Osteocyte (in vitro differentiated cells): ENCODE measurements around the gene KCNQ2. TPM values are rescaled to one million over a fixed set of nuclear protein-coding genes. Genes with fewer than 3 reads are reported as not detected.

Source experiments
- DNase-seq: peaks from one replicate; pipeline ENCODE4 v3.0.0; 2021; ENCODE audit warnings: mixed read lengths; ENCODE audit not compliant: unreplicated experiment; ENCODE audit errors: extremely low spot score
- H3K27ac Mint-ChIP-seq: one replicate; pipeline ENCODE4 v1.8.0; 2021; ENCODE audit warnings: mild to moderate bottlenecking, mixed read lengths; ENCODE audit not compliant: unreplicated experiment
- H3K27me3 Mint-ChIP-seq: one replicate; pipeline ENCODE4 v1.8.0; 2021; ENCODE audit warnings: mixed read lengths; ENCODE audit not compliant: unreplicated experiment
- H3K36me3 Mint-ChIP-seq: one replicate; pipeline ENCODE4 v1.8.0; 2021; ENCODE audit warnings: mixed read lengths; ENCODE audit not compliant: unreplicated experiment
- H3K4me1 Mint-ChIP-seq: one replicate; pipeline ENCODE4 v1.8.0; 2021; ENCODE audit warnings: mixed read lengths; ENCODE audit not compliant: unreplicated experiment
- H3K4me3 Mint-ChIP-seq: one replicate; pipeline ENCODE4 v1.8.0; 2021; ENCODE audit warnings: mild to moderate bottlenecking, moderate library complexity, mixed read lengths; ENCODE audit not compliant: unreplicated experiment
- H3K9me3 Mint-ChIP-seq: one replicate; pipeline ENCODE4 v1.8.0; 2021; ENCODE audit warnings: mixed read lengths; ENCODE audit not compliant: unreplicated experiment
- total RNA-seq: library from RNA; stranded (reverse); gene quantifications from 2 replicates; pipeline ENCODE4 v1.2.1, GENCODE V29; 2021
- TF ChIP-seq, protein P1 (sequence below): fragments of 200-600 bp; sonication (generic); IDR thresholded peaks from 2 replicates; pipeline ENCODE4 v1.5.0; 2021; ENCODE audit warnings: antibody characterized with exemption, mild to moderate bottlenecking, moderate library complexity

The KCNQ2 gene
- total RNA-seq, 1 donor from 2014 or later, result not detected

DNA sequence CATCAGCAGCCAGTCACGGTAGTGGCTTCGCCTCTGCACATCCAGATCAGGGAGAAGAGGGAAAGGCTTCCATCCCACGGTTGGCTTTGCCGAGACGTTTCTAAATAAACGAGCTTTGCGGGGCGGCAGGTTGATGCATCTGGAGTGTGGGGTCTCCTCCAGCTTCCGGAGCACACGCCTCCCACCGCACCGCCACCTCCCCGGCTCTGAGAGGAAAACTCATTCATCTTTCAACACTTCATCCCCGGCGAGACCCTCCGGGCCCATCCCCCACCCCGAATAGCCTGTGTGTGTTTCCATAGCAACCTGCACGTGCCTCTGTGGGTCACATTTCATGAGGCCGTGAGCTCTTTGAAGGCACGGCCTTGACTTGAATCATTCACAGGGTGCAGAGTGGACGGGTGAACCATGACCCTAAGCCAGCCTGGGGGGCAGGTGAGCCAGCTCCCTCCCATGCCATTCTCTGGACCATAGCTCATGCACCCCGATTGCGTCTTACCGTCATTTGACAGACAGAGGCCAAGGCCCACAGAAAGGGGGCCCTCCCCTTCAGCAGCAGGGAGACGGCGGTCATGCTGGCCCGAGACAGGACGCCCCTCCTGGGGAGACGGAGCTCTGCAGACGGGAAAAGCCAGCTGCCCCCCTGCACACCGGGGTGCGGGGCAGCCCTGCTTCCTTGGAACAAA is 95.1 kb downstream of the KCNQ2 start:
- Mint-ChIP-seq H3K36me3 (no peaks in the 10 kb centered on the region), H3K4me1 (no peaks in the 10 kb centered on the region), H3K27ac (no peak overlapping the region), H3K4me3 (no peak overlapping the region), H3K27me3 (peaks cover 28% of the 10 kb centered on the region), H3K9me3 (no peaks in the 10 kb centered on the region)
- no peak for DNase-seq
- TF ChIP-seq, protein P1, sequence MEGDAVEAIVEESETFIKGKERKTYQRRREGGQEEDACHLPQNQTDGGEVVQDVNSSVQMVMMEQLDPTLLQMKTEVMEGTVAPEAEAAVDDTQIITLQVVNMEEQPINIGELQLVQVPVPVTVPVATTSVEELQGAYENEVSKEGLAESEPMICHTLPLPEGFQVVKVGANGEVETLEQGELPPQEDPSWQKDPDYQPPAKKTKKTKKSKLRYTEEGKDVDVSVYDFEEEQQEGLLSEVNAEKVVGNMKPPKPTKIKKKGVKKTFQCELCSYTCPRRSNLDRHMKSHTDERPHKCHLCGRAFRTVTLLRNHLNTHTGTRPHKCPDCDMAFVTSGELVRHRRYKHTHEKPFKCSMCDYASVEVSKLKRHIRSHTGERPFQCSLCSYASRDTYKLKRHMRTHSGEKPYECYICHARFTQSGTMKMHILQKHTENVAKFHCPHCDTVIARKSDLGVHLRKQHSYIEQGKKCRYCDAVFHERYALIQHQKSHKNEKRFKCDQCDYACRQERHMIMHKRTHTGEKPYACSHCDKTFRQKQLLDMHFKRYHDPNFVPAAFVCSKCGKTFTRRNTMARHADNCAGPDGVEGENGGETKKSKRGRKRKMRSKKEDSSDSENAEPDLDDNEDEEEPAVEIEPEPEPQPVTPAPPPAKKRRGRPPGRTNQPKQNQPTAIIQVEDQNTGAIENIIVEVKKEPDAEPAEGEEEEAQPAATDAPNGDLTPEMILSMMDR, result no peak

DNA sequence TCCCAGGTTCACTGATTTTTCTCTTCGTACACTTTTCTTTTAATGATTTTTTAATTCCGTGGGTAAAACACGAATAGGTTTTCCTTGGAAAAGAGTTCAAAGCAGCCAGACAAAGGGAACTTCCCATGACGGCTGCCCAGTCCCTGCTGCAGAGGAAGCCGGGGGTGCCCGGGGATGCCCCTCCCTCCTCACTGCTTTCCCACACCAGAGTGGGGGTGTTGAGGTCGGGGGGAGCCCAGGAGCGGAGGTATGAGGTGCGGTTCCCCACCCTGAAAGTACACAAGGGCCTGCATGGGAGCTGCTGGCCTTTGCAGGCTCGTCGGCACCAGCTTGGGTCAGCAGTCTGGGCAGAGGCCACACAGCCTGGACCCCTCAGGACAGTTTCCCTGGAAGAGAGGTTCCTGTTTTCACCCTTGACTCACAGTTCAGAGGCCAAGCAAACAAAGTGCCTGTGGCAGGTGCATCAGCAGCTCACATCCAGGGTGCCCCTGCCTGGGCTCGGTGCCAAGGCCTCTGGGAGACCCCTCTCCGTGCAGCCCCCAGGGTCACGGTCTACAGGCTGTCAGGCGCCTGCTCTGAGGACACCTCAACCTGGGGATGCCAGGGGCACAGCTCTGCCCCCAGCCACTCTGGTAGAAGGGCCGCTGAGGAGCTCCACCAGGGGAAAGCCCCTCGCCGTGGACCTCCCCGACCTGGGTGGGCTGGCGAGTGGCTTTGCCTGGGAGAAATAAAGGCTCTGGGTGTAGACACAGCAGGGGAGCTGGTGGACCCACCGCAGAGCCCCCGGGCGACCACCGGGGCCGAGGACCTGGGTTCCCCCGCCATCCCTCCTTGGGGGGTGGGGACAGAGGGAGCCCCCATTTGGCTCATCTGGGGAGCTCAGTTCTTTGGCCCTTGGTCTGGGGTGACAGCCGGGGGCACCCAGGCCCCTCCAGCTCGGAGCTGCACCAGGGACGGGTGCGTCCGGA is 95.9 kb downstream of the KCNQ2 start:
- DNase-seq, result no peak
- H3K27ac Mint-ChIP-seq, result no peak overlapping the region
- no peaks in the 10 kb centered on the region for H3K9me3 Mint-ChIP-seq
- no peaks in the 10 kb centered on the region for H3K36me3 Mint-ChIP-seq
- H3K4me1 Mint-ChIP-seq, result no peaks in the 10 kb centered on the region
- TF ChIP-seq, protein P1, result no peak
- peaks cover 28% of the 10 kb centered on the region for H3K27me3 Mint-ChIP-seq
- no peak overlapping the region for H3K4me3 Mint-ChIP-seq

DNA sequence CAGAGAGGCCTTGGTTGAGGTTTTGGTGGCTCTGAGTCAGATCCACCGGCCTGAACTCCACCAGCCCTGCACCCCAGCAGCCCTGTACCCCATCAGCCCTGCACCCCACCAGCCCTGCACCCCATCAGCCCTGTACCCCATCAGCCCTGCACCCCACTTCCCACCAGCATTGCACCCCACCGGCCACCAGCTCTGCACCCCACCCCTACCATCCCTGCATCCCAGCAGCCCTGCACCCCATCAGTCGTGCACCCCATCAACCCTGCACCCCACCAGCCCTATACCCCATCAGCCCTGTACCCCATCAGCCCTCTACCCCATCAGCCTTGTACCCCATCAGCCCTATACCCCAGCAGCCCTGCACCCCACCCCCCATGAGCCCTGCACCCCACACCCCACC is 97.0 kb downstream of the KCNQ2 start:
- H3K27me3 Mint-ChIP-seq, result peaks cover 26% of the 10 kb centered on the region
- H3K4me3 Mint-ChIP-seq, result no peak overlapping the region
- H3K27ac Mint-ChIP-seq, result no peak overlapping the region
- no peaks in the 10 kb centered on the region for H3K36me3 Mint-ChIP-seq
- H3K9me3 Mint-ChIP-seq, result no peaks in the 10 kb centered on the region
- H3K4me1 Mint-ChIP-seq, result no peaks in the 10 kb centered on the region
- TF ChIP-seq, protein P1, result no peak
- DNase-seq, result no peak

DNA sequence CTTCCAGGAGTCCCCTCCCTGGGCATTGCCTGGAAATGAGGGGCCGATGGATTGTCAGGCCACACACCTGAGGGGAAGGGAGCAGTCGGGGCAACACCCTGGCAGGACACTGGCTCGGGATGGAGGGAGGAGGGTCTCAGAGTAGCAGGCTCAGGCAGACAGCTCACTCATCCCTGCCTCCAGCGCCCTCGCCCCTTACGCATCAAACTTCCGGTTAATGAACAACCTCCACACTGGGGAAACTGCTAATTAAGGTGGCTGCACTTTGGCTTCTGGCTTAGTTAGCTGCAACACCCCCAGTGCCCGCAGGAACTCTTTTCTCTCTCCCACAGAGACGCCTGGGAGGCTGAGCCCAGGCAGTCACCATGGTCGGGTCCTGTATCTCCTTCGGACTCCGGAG is 98.0 kb downstream of the KCNQ2 start:
- Mint-ChIP-seq H3K4me3 (no peak overlapping the region), H3K36me3 (no peaks in the 10 kb centered on the region), H3K9me3 (no peaks in the 10 kb centered on the region), H3K4me1 (no peaks in the 10 kb centered on the region), H3K27me3 (peaks cover 26% of the 10 kb centered on the region), H3K27ac (no peak overlapping the region)
- DNase-seq, result no peak
- TF ChIP-seq, protein P1, result no peak

DNA sequence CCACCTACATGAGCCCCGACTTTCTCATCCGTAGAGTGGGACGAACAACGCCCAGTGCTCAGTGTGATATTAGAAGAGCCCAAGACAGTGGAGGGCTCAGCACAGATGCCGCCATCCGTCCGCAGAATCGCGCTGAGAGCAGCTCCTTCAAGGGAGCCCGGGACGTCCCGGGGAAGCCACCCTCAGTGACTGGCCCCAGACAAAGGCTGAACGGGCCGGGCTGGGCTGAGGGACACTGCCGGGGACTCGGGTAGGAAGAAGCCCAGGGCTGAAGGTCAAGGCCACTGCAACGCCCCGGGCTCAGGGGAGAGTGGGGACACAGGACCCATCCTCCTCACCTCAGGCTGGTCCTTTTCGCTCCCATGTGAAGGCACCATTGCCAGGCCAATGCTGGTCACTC is 98.5 kb downstream of the KCNQ2 start:
- H3K9me3 Mint-ChIP-seq, result no peaks in the 10 kb centered on the region
- TF ChIP-seq, protein P1, result no peak
- peaks cover 24% of the 10 kb centered on the region for H3K27me3 Mint-ChIP-seq
- no peak for DNase-seq
- H3K27ac Mint-ChIP-seq, result no peak overlapping the region
- H3K36me3 Mint-ChIP-seq, result no peaks in the 10 kb centered on the region
- H3K4me3 Mint-ChIP-seq, result no peak overlapping the region
- H3K4me1 Mint-ChIP-seq, result no peaks in the 10 kb centered on the region
